HG03521 (cell line): ENCODE data around the gene ALG13.
"Not testable (repeated sequence)": the region's sequence is repeated elsewhere in the genome, so short reads cannot be mapped to it uniquely, and the experiment has no call there.

Experiments
- ATAC-seq: cut with Tn5 transposase; IDR thresholded peaks from one replicate; pipeline ENCODE4 v1.9.1; 2021; ENCODE audit warnings: mild to moderate bottlenecking, moderate library complexity; ENCODE audit not compliant: unreplicated experiment

The ALG13 gene

DNA sequence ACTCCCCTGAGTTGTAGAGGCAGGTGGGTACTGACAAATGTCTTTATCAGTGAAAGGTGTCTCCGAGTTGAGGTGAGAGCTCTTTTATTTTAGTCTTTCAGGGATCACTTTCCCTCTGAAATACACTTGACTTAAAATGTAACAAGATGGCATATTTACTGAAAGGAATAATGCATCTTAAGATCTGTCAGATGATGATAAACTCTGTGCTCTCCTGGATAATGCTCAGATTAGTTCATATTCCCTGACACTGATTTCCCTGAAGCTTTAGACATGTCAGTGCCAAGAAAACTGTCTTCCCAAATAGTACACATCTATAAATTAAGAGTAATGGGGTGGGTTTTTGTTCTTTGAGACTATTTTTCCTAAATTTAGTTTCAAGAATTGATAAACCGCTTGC, 75.5 kb downstream of the ALG13 start:
- no peak for ATAC-seq

DNA sequence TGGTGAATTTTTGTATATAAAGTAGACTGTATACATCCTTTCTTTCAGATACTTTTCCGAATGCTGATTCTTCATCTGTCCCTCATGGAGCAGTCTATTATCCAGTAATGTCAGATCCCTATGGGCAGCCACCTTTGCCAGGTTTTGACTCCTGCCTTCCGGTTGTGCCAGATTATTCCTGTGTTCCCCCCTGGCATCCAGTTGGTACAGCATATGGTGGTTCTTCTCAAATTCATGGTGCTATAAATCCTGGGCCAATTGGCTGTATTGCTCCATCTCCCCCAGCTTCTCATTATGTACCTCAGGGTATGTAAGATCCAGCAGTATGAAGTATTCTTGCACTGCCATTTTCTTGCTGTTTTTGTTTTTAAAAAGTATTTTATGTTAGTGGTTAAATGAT, 78.7 kb downstream of the ALG13 start:
- no peak for ATAC-seq

DNA sequence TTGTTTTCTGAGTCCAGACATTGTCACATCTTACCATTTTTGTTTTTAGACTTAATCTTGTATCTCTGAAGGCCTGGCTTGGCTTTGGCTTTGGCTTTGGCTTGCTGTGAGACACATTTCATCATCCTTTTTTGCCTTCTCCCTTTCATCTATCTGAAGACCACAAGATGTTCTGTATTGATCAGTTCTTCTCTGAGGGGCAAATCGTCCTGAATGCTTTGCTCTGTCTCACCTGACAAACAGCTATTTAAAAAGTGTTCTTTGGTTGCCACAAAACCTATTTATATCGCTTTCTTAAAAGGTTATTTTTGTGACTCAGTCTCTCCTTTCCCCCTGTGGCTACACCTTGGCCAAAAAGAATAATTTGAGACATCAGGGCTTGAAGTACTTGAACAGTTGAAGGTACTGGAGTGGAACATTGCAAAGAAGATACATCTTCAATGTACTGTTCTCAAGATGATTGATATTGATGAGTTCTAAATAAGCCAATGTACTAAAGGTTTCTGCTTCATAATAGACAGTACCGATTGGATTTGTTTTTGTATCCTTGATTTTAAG, 80.7 kb downstream of the ALG13 start:
- no peak for ATAC-seq

DNA sequence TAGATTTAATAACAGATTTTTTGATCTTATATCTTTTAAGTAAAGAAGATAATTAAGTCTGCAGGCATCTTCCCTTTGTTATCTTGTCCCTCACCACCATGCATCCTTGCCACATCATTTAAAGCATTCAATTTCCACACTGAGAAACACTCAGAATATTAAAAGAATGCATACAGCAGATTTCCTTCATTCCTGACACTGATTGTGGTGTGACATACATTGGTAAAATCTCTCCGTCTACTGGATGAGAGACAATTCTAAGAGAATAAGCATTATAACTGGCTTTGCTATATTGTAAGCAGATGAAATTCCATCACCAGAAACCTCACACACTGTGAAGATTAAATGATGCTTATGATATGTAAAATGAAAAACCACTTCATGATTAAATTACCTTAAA, 97.6 kb downstream of the ALG13 start:
- ATAC-seq, result no peak

DNA sequence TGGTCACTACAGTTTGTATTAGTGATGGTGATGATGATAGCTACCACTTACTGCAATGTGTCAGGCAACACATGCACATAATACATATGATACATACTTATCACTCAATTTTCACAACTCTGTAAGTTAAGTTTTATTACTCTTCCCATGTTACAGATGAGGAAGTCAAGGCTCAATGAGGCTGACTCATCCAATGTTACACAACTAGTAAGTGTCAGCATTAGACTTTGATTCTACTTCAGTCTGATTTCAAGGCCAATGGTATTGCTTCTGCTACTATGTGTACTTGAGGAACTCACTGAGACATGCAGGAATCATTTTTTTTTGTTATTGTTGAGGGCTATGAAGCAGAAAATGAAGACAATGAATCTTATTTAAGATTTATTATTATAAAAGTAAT, 98.6 kb downstream of the ALG13 start:
- ATAC-seq, result no peak

DNA sequence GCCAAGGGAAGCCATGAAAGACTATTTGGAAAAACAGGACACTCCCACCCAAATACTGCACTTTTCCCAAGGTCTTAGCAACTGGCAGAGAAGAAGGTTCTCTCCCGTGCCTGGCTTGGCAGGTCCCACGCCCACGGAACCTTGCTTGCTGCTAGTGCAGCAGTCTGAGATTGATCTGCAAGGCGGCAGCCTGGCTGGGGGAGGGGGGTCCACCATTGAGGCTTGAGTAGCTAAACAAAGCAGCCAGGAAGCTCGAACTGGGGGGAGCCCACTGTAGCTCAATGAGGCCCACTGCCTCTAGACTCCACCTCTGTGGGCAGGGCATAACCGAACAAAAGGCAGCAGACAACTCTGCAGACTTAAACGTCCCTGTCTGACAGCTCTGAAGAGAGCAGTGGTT, 103.7 kb downstream of the ALG13 start:
- ATAC-seq, result no peak

DNA sequence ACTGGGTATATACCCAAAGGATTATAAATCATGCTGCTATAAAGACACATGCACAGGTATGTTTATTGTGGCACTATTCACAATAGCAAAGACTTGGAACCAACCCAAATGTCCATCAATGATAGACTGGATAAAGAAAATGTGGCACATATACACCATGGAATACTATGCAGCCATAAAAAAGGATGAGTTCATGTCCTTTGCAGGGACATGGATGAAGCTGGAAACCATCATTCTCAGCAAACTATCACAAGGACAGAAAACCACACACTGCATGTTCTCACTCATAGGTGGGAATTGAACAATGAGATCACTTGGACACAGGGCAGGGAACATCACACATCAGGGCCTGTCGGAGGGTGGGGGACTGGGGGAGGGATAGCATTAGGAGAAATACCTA, 109.1 kb downstream of the ALG13 start:
- ATAC-seq, result not testable (repeated sequence)
